Activated CD8-positive, alpha-beta memory T cell treated with anti-CD3 and anti-CD28 coated beads for 36 hours (primary cell): ENCODE data around the gene TENM3. TPM values are rescaled to one million over a fixed set of nuclear protein-coding genes. Genes with fewer than 3 reads are reported as not detected.

Source experiments
- CTCF ChIA-PET: fragments of 350-600 bp; sonication (Branson Sonifier 250); formaldehyde crosslinking; loops from one replicate; lab custom pipeline; 2021; ENCODE audit warnings: antibody characterized with exemption; lab: Charles Lee
- POLR2A ChIA-PET: fragments of 350-600 bp; sonication (Branson Sonifier 250); formaldehyde crosslinking; loops from one replicate; lab custom pipeline; 2021; ENCODE audit warnings: antibody characterized with exemption; lab: Charles Lee
- total RNA-seq, 2 experiments: library from RNA; stranded (reverse); gene quantifications; one replicate each; pipeline ENCODE4 v1.2.3, GENCODE V29; 2021

Gene TENM3
- total RNA-seq, 2 experiments from 2014 or later = not detected

GRCh38 chr4:182276210-182277109, 33.3 kb downstream of the TENM3 start:
- ChIA-PET POLR2A (no interaction called here), CTCF (no interaction called here)

DNA sequence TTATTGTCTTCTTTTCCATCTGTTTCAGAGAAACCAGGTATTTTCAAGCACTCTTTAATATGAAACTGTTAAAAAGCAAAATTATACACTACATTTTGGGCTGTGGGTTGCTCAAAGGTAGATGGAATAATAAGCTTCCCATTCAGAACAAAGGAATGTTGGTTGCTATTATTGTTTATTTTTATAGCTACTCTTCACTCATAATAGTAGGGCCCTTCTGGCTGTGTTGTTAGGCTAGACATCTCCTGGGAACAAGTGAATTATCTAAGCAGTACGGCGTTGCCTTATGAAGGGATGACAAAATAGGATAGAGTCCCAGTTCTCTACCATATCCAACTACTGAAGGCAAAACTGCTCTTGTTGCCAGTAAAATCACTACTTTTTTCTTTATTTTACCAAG, 34.2 kb downstream of the TENM3 start:
- POLR2A ChIA-PET = no interaction called here
- CTCF ChIA-PET = no interaction called here

- POLR2A ChIA-PET = no interaction called here
Measured at GRCh38 chr4:182278729-182279128, 35.5 kb downstream of the TENM3 start.

DNA sequence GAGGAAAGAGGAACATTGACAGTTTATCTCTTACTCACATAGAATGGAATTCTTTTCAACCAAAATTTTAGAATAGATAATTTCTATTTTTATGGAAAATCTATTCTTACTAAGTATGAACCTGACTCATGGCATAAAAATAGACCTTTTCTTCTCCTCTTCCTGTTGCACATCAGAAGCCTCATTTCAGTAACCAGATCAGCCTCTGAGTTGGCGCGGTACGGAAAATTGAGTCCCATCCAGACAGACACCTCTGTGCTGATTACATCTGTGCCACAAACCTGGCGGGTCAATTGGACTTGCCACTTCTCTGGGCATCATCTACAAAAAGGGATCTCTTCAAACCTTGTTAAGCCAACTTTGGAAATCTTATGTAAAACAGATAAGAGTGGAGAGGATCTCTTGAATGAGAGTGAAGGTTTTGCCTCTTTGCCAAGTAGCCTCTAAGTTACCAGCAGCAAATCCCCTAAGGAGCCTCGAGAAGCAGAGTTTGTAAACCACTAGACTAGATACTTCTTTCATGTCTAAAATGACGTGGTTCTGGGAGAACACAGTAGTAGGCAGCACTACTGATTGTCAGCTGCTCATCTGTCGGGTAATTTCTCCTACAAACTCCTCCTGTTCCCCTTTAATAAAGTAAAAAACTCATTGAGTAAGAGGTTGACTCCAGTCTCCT, 37.4 kb downstream of the TENM3 start:
- POLR2A ChIA-PET = no interaction called here
- CTCF ChIA-PET = no interaction called here

More at GRCh38 chr4:182278729-182279128, 35.5 kb downstream of the TENM3 start:
- CTCF ChIA-PET = no interaction called here

GRCh38 chr4:182286035-182286434, 42.8 kb downstream of the TENM3 start:
- ChIA-PET CTCF (no interaction called here), POLR2A (no interaction called here)

DNA sequence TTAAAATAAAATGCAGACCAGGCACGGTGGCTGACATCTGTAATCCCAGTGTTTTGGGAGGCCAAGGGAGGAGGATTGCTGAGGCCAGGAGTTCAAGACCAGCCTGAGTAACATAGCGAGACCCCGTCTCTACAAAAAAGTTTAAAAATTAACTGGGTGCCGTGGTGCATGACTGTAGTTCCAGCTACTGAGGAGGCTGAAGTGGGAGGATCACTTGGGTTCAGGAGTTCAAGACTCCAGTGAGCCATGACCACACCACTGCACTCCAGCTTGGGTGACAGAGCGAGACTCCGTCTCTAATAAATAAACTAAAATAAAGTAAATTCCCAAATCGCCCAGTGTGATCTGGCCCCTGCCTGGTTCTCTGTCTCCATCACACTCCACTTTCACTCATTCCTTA, 43.7 kb downstream of the TENM3 start:
- POLR2A ChIA-PET = no interaction called here
- CTCF ChIA-PET = no interaction called here

DNA sequence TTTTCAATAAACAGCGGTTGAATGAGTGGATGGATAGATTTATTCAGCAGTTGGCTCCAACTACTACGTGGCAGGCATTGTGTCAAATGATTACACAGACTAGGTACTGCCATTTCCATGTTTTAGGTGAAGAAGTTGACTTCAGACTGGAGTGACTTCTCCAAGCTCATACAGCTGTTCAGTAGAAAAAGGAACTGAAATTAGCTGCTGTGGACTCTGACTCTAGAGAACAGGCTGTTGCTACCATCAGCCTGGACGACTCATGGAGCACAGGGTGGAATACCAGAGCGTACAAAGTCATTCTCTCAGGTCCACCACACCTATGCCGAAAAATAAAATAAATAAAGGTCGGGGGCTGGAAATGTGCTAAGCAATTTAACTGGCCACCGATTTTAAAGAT, 45.3 kb downstream of the TENM3 start:
- ChIA-PET CTCF (no interaction called here), POLR2A (no interaction called here)

DNA sequence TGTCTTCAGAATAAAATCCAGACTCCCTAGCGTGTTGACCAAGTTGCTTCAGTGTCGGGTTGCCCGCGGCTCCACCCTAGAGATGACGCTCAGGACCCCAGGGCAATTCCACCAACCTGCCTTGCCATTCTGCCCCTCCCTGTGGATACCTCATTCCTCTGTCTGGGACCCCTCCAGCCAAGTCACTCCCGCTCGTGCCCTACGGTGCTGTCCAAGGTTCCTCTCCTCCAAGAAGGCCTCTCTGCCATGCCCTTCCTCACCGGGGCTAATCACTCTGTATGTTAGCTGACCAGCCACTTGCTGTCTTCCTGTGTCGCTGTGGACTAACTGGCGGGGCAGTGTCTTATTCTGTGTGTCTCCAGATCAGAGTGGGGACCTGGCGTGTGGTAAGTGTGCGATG, 46.6 kb downstream of the TENM3 start:
- CTCF ChIA-PET = no interaction called here
- POLR2A ChIA-PET = no interaction called here

DNA sequence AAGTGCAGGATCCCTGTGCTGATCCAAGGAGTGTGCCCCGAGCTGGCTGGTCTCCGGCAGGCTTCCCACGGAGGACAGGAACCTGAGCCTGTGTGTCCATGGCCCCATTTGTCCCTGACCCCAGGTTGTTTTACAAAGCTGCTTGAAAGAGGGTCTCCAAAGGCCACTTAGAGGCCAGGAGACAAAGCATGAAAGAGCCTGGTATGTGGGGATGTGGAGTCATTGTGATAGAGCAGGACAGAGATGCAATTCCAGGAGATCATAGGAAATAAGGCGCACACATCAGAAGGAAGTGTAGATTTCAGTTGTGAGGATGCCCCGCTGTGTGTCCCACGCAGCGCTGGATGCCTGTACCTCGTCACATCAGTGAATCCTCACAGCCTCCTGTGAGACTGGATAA, 48.0 kb downstream of the TENM3 start:
- POLR2A ChIA-PET = no interaction called here
- CTCF ChIA-PET = no interaction called here

DNA sequence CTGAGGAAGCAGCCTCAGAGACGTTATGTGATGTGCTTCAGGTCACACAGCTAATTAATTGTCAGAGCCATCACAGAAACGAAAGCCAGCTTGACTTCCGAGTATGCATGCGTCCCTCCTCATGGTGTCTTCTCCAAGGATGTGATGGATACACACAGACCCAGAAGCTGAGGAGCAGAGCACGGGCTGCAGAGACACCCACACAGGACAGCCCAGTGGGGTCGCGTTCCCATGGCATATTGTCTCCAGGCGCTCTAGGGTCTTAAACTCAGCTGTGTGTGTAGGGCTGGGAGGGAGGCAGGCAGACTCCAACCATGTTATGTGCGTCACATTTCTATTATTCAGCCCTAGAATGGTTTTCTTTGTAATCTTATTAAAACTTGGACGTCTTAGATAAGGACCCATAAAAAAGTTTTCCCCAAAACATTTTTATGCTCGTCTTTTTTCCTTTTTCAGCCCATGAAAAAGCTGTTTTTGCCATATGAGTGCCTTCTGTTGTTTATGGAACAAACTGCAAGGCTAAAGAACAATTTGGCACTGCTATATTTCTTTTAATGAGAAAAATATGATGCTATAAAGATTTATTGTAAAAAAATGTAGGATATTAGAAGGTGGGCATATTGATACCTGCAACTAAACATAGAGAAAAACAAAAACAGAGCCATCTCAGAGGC, 48.5 kb downstream of the TENM3 start:
- CTCF ChIA-PET = no interaction called here
- POLR2A ChIA-PET = no interaction called here

GRCh38 chr4:182292612-182293011, 49.4 kb downstream of the TENM3 start:
- ChIA-PET POLR2A (no interaction called here), CTCF (no interaction called here)

- CTCF ChIA-PET = no interaction called here
- POLR2A ChIA-PET = no interaction called here
Measured at GRCh38 chr4:182293691-182294255, 50.6 kb downstream of the TENM3 start.

- ChIA-PET POLR2A (no interaction called here), CTCF (no interaction called here)
Measured at GRCh38 chr4:182294451-182294850, 51.2 kb downstream of the TENM3 start.

DNA sequence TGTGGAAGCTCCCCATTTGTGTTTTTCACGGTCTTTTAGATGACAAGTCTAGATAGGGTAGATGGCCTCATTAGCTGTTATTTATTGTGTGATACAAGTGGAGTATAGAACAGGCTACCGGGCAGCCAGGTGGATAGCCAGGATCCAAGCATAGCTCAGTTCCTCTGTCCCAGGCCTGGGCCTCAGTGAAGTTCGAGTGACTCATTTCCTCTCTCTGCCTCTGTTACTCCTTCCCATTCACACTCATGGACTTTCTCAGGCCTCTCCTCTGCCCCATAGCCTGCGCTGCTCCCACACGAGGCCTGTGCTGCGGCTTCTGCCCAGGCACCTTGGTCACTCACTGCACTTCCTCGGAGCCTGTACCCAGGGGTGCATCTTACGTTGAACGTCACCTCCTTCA, 54.5 kb downstream of the TENM3 start:
- ChIA-PET CTCF (no interaction called here), POLR2A (no interaction called here)

DNA sequence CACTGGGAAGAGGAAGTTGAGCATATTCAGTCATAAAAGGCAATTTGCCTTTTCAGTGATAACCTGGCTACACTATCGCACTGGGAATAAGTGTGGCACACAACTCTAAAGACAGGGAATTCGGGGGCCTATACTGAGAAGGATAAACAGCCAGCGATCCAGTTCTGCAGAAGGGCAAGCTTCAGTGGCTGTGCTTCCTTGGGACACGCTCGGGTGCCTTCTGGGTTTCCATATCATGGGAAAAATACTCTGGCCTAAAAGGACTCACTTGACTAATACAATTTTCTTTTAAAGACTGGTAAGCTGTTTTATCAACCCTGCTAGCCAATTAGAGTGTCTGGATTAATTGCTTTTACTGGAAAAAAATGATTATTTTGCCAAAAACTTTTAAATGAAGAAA, 58.5 kb downstream of the TENM3 start:
- ChIA-PET CTCF (no interaction called here), POLR2A (no interaction called here)

GRCh38 chr4:182303847-182304246, 60.6 kb downstream of the TENM3 start:
- ChIA-PET POLR2A (no interaction called here), CTCF (no interaction called here)

DNA sequence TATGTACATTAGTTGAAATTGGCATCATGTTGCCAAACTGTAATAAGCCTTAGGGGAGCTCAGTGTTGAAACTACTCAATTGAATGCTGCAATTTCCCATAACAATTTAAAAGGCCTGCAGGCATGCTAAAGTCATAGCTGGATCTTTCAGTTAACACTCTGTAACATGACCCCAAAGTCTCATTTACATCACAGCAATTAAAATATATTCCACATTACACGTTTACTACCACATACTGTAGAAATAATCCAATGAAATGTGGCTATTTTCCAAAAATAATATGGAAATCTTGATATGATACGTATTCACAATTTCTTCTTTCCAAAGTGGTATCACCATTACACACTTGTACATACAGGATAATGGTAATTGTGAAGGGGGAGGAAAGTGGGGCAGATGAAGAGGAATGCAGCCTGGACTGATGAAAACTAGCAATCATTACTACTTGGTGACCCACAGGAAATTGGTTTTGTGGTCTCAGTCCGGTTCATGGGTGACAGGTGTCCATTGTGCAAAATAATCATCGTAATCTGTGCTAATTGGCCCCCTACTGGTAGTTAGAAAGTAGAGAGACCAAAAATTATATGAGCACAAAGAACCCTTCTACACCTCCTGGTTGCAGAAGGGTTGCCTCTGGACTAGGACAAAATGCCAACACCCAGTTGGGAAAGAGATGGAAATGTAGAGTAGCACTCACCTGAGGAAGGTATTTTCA, 63.7 kb downstream of the TENM3 start:
- ChIA-PET CTCF (no interaction called here), POLR2A (no interaction called here)

GRCh38 chr4:182307746-182308145, 64.5 kb downstream of the TENM3 start:
- ChIA-PET CTCF (no interaction called here), POLR2A (no interaction called here)

GRCh38 chr4:182309877-182310276, 66.7 kb downstream of the TENM3 start:
- CTCF ChIA-PET = no interaction called here
- POLR2A ChIA-PET = no interaction called here

GRCh38 chr4:182310316-182310715, 67.1 kb downstream of the TENM3 start:
- POLR2A ChIA-PET = no interaction called here

More at GRCh38 chr4:182310316-182310715, 67.1 kb downstream of the TENM3 start:
- CTCF ChIA-PET = no interaction called here
